ENCODE data around the gene CACFD1.

DNA sequence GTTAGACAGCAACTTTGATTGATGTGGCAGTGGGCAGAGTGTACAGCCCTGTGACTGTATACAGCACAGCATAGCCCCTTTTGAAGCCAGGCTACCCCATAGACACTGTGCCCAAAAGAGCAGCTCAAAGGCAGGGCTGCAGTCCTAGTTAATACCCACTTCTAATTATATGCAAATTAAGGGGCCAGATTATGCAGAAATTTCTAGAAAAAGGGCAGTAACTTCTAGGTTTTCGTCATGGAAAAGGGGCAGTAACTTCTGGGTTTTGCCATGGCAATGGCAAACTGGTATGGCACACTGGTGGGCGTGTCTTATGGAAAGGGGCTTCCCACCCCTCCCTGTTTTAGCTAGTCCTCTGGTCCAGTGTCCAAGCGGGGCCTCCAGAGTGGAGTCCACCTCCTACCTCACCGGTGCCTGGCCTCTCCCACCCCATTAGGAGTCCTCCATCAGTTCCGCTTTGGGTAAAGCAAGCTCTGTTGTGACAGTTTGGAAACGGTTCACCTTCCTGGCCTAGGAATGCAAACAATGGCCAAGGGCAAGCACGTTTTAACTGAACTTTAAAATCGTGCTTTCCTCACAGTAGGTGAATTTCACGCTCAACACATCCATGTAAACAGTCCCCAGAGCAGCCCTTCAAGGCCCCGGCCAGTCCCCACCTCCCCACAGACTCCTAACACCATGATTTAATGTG lies 32.0 kb upstream of the CACFD1 start:
- TF ChIP-seq, protein P1, sequence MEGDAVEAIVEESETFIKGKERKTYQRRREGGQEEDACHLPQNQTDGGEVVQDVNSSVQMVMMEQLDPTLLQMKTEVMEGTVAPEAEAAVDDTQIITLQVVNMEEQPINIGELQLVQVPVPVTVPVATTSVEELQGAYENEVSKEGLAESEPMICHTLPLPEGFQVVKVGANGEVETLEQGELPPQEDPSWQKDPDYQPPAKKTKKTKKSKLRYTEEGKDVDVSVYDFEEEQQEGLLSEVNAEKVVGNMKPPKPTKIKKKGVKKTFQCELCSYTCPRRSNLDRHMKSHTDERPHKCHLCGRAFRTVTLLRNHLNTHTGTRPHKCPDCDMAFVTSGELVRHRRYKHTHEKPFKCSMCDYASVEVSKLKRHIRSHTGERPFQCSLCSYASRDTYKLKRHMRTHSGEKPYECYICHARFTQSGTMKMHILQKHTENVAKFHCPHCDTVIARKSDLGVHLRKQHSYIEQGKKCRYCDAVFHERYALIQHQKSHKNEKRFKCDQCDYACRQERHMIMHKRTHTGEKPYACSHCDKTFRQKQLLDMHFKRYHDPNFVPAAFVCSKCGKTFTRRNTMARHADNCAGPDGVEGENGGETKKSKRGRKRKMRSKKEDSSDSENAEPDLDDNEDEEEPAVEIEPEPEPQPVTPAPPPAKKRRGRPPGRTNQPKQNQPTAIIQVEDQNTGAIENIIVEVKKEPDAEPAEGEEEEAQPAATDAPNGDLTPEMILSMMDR (IDR thresholded peaks at IDR 0.05 in 8 of 11, conservative IDR thresholded peaks at IDR 0.05 in 3 of 11), result no peak
- no peak for TF ChIP-seq POLR2AphosphoS5 (IDR thresholded peaks at IDR 0.05)
- no peak for TF ChIP-seq POLR2A (IDR thresholded peaks at IDR 0.05)

All from spleen (tissue), 7 donors.